H9 (cell line): ENCODE data around the gene DNAJC5. TPM values are rescaled to one million over a fixed set of nuclear protein-coding genes. Genes with fewer than 3 reads are reported as not detected.
A peak's percentile ranks its signal among the peaks of the same experiment; 100 is the strongest.

Source experiments
- DNase-seq: peaks from one replicate; pipeline ENCODE4 v3.0.0-alpha.2; 2017
- H2AFZ ChIP-seq: one replicate; pipeline ENCODE4 v1.6.1; 2013; ENCODE audit warnings: mild to moderate bottlenecking, low read length, control low read depth, moderate library complexity
- H2AK5ac ChIP-seq: 2 replicates; pipeline ENCODE4 v1.6.1; 2013; ENCODE audit warnings: low read length, control low read depth, mixed read lengths; ENCODE audit not compliant: insufficient read length
- H2BK120ac ChIP-seq: one replicate; pipeline ENCODE4 v1.6.1; 2013; ENCODE audit warnings: low read depth, mild to moderate bottlenecking, low read length, control low read depth, inconsistent platforms; ENCODE audit not compliant: poor library complexity, severe bottlenecking
- H2BK12ac ChIP-seq: 2 replicates; pipeline ENCODE4 v1.6.1; 2013; ENCODE audit warnings: low read length, control low read depth, mixed read lengths, low read depth; ENCODE audit not compliant: insufficient read length
- H2BK15ac ChIP-seq: 2 replicates; pipeline ENCODE4 v1.6.1; 2013; ENCODE audit warnings: low read depth, low read length, control low read depth
- H2BK20ac ChIP-seq: one replicate; pipeline ENCODE4 v1.6.1; 2013; ENCODE audit warnings: low read depth, mild to moderate bottlenecking, low read length, control low read depth, inconsistent platforms; ENCODE audit not compliant: poor library complexity, severe bottlenecking
- H2BK5ac ChIP-seq: 2 replicates; pipeline ENCODE4 v1.6.1; 2013; ENCODE audit warnings: low read length, control low read depth, mixed read lengths; ENCODE audit not compliant: insufficient read length
- H3K14ac ChIP-seq: 2 replicates; pipeline ENCODE4 v1.6.1; 2013; ENCODE audit warnings: low read length, control low read depth; ENCODE audit not compliant: insufficient read depth
- H3K18ac ChIP-seq: 2 replicates; pipeline ENCODE4 v1.6.1; 2013; ENCODE audit warnings: low read depth, mild to moderate bottlenecking, mixed read lengths, low read length, control low read depth; ENCODE audit not compliant: insufficient read length
- H3K23ac ChIP-seq: 2 replicates; pipeline ENCODE4 v1.6.1; 2013; ENCODE audit warnings: low read length, control low read depth, mixed read lengths, low read depth; ENCODE audit not compliant: insufficient read length
- H3K23me2 ChIP-seq: 2 replicates; pipeline ENCODE4 v1.6.1; 2013; ENCODE audit warnings: low read depth, mild to moderate bottlenecking, mixed read lengths, low read length, control low read depth; ENCODE audit not compliant: insufficient read length, poor library complexity, severe bottlenecking
- H3K27ac ChIP-seq: 2 replicates; pipeline ENCODE4 v1.5.1; 2013; ENCODE audit warnings: low read length, control low read depth, mixed read lengths, low read depth; ENCODE audit not compliant: insufficient read length
- H3K27me3 ChIP-seq: 2 replicates; pipeline ENCODE4 v1.6.1; 2013; ENCODE audit warnings: low read length, control low read depth, inconsistent platforms; ENCODE audit not compliant: insufficient read depth
- H3K4ac ChIP-seq: 2 replicates; pipeline ENCODE4 v1.6.1; 2013; ENCODE audit warnings: low read depth, mild to moderate bottlenecking, control low read depth, inconsistent platforms, low read length, moderate library complexity
- H3K4me1 ChIP-seq: 2 replicates; pipeline ENCODE4 v1.6.1; 2013; ENCODE audit warnings: low read length, control low read depth, inconsistent platforms; ENCODE audit not compliant: insufficient read depth
- H3K4me2 ChIP-seq: 2 replicates; pipeline ENCODE4 v1.6.1; 2013; ENCODE audit warnings: low read length, control low read depth, mixed read lengths; ENCODE audit not compliant: insufficient read length, insufficient read depth
- H3K56ac ChIP-seq: 2 replicates; pipeline ENCODE4 v1.6.1; 2013; ENCODE audit warnings: low read depth, mild to moderate bottlenecking, mixed read lengths, low read length, control low read depth; ENCODE audit not compliant: insufficient read length
- H3K79me1 ChIP-seq: 2 replicates; pipeline ENCODE4 v1.6.1; 2013; ENCODE audit warnings: low read depth, mild to moderate bottlenecking, moderate library complexity, low read length, control low read depth, inconsistent platforms; ENCODE audit not compliant: insufficient read depth, poor library complexity, severe bottlenecking
- H3K79me2 ChIP-seq: 2 replicates; pipeline ENCODE4 v1.6.1; 2013; ENCODE audit warnings: low read length, control low read depth, inconsistent platforms; ENCODE audit not compliant: insufficient read depth
- H3K9ac ChIP-seq: 2 replicates; pipeline ENCODE4 v1.6.1; 2013; ENCODE audit warnings: low read length, control low read depth, mixed read lengths; ENCODE audit not compliant: insufficient read length; ENCODE audit errors: extremely low read depth
- H3K9me3 ChIP-seq: one replicate; pipeline ENCODE4 v1.6.1; 2013; ENCODE audit warnings: low read depth, low read length, inconsistent platforms; ENCODE audit not compliant: control insufficient read depth
- H3T11ph ChIP-seq: one replicate; pipeline ENCODE4 v1.6.1; 2013; ENCODE audit warnings: mild to moderate bottlenecking, low read length, control low read depth, inconsistent platforms
- H4K20me1 ChIP-seq: one replicate; pipeline ENCODE4 v1.6.1; 2013; ENCODE audit not compliant: control insufficient read depth, insufficient read length, insufficient read depth
- H4K5ac ChIP-seq: 2 replicates; pipeline ENCODE4 v1.6.1; 2013; ENCODE audit warnings: low read depth, mild to moderate bottlenecking, mixed read lengths, low read length, control low read depth; ENCODE audit not compliant: insufficient read length
- H4K8ac ChIP-seq: replicated peaks from 2 replicates; pipeline ENCODE4 v1.6.1; 2013; ENCODE audit warnings: low read length, control low read depth, mixed read lengths, low read depth; ENCODE audit not compliant: insufficient read length
- H4K91ac ChIP-seq: 2 replicates; pipeline ENCODE4 v1.6.1; 2013; ENCODE audit warnings: low read depth, mild to moderate bottlenecking, moderate library complexity, mixed read lengths, low read length, control low read depth; ENCODE audit not compliant: insufficient read length
- H3K27ac Mint-ChIP-seq, 3 experiments: 2 replicates in 2 of 3; 3 replicates in 1 of 3; pipeline ENCODE4 v1.8.0; 2020 to 2021; ENCODE audit warnings: mixed read lengths in 3 of 3, mild to moderate bottlenecking in 1 of 3, moderate library complexity in 1 of 3
- H3K27me3 Mint-ChIP-seq: 2 replicates; pipeline ENCODE4 v1.8.0; 2021; ENCODE audit warnings: low read depth, mild to moderate bottlenecking, moderate library complexity, mixed read lengths
- H3K36me3 Mint-ChIP-seq, 3 experiments: 2 replicates in 2 of 3; 3 replicates in 1 of 3; pipeline ENCODE4 v1.8.0; 2020 to 2021; ENCODE audit warnings: low read depth in 3 of 3, mixed read lengths in 3 of 3; ENCODE audit not compliant: insufficient read depth in 1 of 3
- H3K4me1 Mint-ChIP-seq, 2 experiments: 2 replicates each; pipeline ENCODE4 v1.8.0; 2020; ENCODE audit warnings: mixed read lengths in 2 of 2
- H3K4me3 Mint-ChIP-seq, 2 experiments: 2 replicates in 1 of 2; 3 replicates in 1 of 2; pipeline ENCODE4 v1.8.0; 2020 to 2021; ENCODE audit warnings: mild to moderate bottlenecking in 2 of 2, mixed read lengths in 2 of 2, moderate library complexity in 1 of 2
- H3K9me3 Mint-ChIP-seq, 2 experiments: 2 replicates in 1 of 2; 3 replicates in 1 of 2; pipeline ENCODE4 v1.8.0; 2020; ENCODE audit warnings: mild to moderate bottlenecking in 2 of 2, mixed read lengths in 2 of 2, moderate library complexity in 1 of 2
- WGBS: extraction: QIAGEN DNeasy Blood & Tissue Kit; methylation state at CpG from one replicate; pipeline ENCODE4 v1.1.7; 2013; ENCODE audit warnings: missing lambda C conversion rate, low lambda C conversion rate, mixed read lengths; ENCODE audit not compliant: insufficient read length; ENCODE audit errors: extremely low coverage; 5-methylcytosine and 5-hydroxymethylcytosine counted together
- total RNA-seq: library from RNA; stranded (reverse); gene quantifications from 2 replicates; pipeline ENCODE4 v1.2.1, GENCODE V29; 2021
- TF ChIP-seq, protein P1 (sequence below): fragments of 200-600 bp; sonication (generic); conservative IDR thresholded peaks from 3 replicates; pipeline ENCODE4 v1.8.0; 2021; ENCODE audit warnings: antibody characterized with exemption, mild to moderate bottlenecking

The DNAJC5 gene
- total RNA-seq, 1 experiment from 2014 or later = 43.0 TPM

DNA sequence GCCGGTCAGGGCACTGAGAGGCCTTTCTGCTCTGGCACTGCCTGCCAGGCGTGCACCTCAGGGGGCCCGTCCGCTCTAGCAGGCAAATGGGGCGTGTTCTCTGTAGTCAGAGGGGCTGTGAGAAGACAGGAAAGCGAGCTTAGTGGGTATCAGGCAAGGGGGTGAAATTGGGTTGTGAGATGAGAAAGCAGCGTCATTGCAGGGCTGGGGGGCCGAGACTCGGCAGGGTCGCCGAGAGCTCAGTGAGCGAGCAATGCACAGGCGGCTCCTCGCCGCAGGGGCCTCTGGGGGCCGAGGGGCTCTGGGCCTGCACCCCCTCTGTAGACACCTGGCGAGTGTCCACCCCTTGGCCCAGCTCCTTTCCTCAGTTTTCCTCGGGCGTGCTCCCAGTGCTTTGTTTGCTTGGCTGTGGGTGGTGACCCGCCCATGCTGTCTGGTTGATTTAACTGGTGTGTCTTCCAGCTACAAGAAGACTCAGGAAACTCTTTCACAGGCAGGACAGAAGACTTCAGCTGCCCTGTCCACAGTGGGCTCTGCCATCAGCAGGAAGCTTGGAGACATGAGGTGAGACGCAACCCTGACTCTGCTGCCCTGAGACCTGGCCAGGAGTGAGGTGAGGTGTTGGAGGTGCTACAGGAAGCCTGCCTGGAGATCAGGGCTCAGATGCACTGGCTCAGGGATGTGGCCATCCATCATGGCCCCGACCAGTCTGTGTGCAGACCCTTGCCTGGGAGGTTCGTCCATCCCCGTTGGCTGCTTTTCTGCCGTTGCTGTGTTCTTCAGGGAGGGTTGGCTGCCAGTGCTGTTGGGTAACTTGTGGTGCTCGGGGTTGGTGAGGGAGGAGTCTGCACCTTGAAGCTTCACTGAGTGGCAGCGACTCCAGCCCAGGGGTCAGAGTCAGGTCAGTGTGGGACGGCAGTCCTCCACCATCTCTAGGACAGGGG is 12.4 kb upstream of the DNAJC5 start:
- Histone ChIP-seq H3K27ac (no peak overlapping the region), H3K79me1 (no peaks in the 10 kb centered on the region), H3K9me3 (no peaks in the 10 kb centered on the region), H4K20me1 (no peaks in the 10 kb centered on the region), H3K4ac (no peak overlapping the region), H3K23me2 (no peaks in the 10 kb centered on the region), H2AFZ (no peak overlapping the region), H4K5ac (no peak overlapping the region), H3T11ph (no peak overlapping the region), H4K8ac (no peak overlapping the region), H3K4me1 (no peaks in the 10 kb centered on the region), H3K79me2 (no peaks in the 10 kb centered on the region), H3K27me3 (no peaks in the 10 kb centered on the region), H2BK20ac (no peak overlapping the region), H3K9ac (no peak overlapping the region), H4K91ac (no peak overlapping the region), H3K23ac (no peak overlapping the region), H2BK12ac (no peak overlapping the region), H2BK15ac (no peak overlapping the region), H3K18ac (no peak overlapping the region), H3K56ac (no peak overlapping the region), H2BK5ac (no peak overlapping the region), H2AK5ac (no peak overlapping the region), H2BK120ac (no peak overlapping the region), H3K14ac (no peak overlapping the region), H3K4me2 (no peak overlapping the region)
- WGBS = no CpG with 5 or more reads among the region's 28 CpGs
- DNase-seq = no peak
- Mint-ChIP-seq H3K4me1 (no peaks in the 10 kb centered on the region), H3K4me3 (no peak overlapping the region), H3K27me3 (no peaks in the 10 kb centered on the region), H3K9me3 (no peaks in the 10 kb centered on the region), H3K27ac (peak overlapping the region in 1 of 3 experiments; percentile 53; a peak in 1 of 7 replicates), H3K36me3 (peaks cover 23 to 58% (median 56%) of the 10 kb centered on the region in 3 experiments; a peak in 6 of 7 replicates)
- TF ChIP-seq, protein P1, sequence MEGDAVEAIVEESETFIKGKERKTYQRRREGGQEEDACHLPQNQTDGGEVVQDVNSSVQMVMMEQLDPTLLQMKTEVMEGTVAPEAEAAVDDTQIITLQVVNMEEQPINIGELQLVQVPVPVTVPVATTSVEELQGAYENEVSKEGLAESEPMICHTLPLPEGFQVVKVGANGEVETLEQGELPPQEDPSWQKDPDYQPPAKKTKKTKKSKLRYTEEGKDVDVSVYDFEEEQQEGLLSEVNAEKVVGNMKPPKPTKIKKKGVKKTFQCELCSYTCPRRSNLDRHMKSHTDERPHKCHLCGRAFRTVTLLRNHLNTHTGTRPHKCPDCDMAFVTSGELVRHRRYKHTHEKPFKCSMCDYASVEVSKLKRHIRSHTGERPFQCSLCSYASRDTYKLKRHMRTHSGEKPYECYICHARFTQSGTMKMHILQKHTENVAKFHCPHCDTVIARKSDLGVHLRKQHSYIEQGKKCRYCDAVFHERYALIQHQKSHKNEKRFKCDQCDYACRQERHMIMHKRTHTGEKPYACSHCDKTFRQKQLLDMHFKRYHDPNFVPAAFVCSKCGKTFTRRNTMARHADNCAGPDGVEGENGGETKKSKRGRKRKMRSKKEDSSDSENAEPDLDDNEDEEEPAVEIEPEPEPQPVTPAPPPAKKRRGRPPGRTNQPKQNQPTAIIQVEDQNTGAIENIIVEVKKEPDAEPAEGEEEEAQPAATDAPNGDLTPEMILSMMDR = no peak
